ENCODE data around the gene TTI1. TPM values are rescaled to one million over a fixed set of nuclear protein-coding genes. Genes with fewer than 3 reads are reported as not detected.

TTI1 gene
- total RNA-seq, result 10 to 100 TPM in 3 of 4 donors, 1 to 10 TPM in 1; 5.1 to 14.7 (median 10.5) TPM

- peak in 3 of 4 donors; percentile 58 to 61 (median 59) for TF ChIP-seq POLR2A (IDR thresholded peaks at IDR 0.05)
- TF ChIP-seq CTCF (IDR thresholded peaks at IDR 0.05), result peak in 3 of 6 experiments; percentile 3 to 13 (median 6)
- Histone ChIP-seq H3K4me1 (peaks cover 21 to 66% (median 40%) of the 10 kb centered on the region in 3 donors), H3K27ac (peak within 1 kb of the TSS; percentile 93 to 99 (median 98)), H3K36me3 (peaks cover 0 to 13% (median 0%) of the 10 kb centered on the region in 3 donors), H3K4me3 (peak within 1 kb of the TSS; percentile 76 to 96 (median 92)), H3K9me3 (no peaks in the 10 kb centered on the region), H3K27me3 (no peaks in the 10 kb centered on the region)
- peak; percentile 31 for DNase-seq
- 0% methylated on average over 6 to 7 of the region's 69 CpGs for WGBS, 2 donors
- intact Hi-C loops (cut with DNase I), result no loop called here
Observed at GRCh38 chr20:38033330-38034107, at the start of gene TTI1, which contains the start of gene RPRD1B. TTI1 (minus strand) TSS chr20:38033456; CDS start chr20:38013816, 19,640 bp downstream. RPRD1B (plus strand) TSS chr20:38033746; CDS start chr20:38033948, 202 bp downstream.

GRCh38 chr20:38082894-38083293 lies 49.6 kb upstream of the TTI1 start:
- peak overlapping the region in 2 of 4 donors; percentile 59 to 73 for H3K27ac ChIP-seq
- no peaks in the 10 kb centered on the region for H3K27me3 ChIP-seq
- intact Hi-C loops (cut with DNase I), result no loop called here
- H3K4me1 ChIP-seq, result peaks cover 0 to 39% (median 0%) of the 10 kb centered on the region in 3 donors
- H3K4me3 ChIP-seq, result no peak overlapping the region
- peaks cover 0 to 89% (median 7%) of the 10 kb centered on the region in 3 donors for H3K36me3 ChIP-seq
- DNase-seq, result no peak
- no peaks in the 10 kb centered on the region for H3K9me3 ChIP-seq
- TF ChIP-seq POLR2A (IDR thresholded peaks at IDR 0.05) (no peak), CTCF (IDR thresholded peaks at IDR 0.05) (no peak)

- Histone ChIP-seq H3K27ac (peak overlapping the region in 2 of 4 donors; percentile 59 to 73), H3K4me1 (peaks cover 0 to 39% (median 0%) of the 10 kb centered on the region in 3 donors), H3K27me3 (no peaks in the 10 kb centered on the region), H3K4me3 (no peak overlapping the region), H3K9me3 (no peaks in the 10 kb centered on the region), H3K36me3 (peaks cover 0 to 88% (median 4%) of the 10 kb centered on the region in 3 donors)
- DNase-seq, result no peak
- 62 to 67% methylated on average over 3 of the region's 3 CpGs for WGBS, 2 donors
- intact Hi-C loops (cut with DNase I), result no loop called here
- TF ChIP-seq CTCF (IDR thresholded peaks at IDR 0.05), result no peak
- no peak for TF ChIP-seq POLR2A (IDR thresholded peaks at IDR 0.05)
Observed at GRCh38 chr20:38081575-38081974, 48.3 kb upstream of the TTI1 start.

- intact Hi-C loops (cut with DNase I), result loop anchor here (10.0 kb wide), 1 partner anchor 85 kb away; the partner anchor contains the start of gene TGM2
- no peaks in the 10 kb centered on the region for H3K9me3 ChIP-seq
- H3K36me3 ChIP-seq, result peaks cover 0 to 84% (median 0%) of the 10 kb centered on the region in 3 donors
- H3K4me3 ChIP-seq, result no peak overlapping the region
- no peak overlapping the region for H3K27ac ChIP-seq
- DNase-seq, result no peak
- H3K27me3 ChIP-seq, result no peaks in the 10 kb centered on the region
- WGBS, 2 donors, result 92 to 95% methylated on average over 3 of the region's 3 CpGs
- H3K4me1 ChIP-seq, result peaks cover 0 to 46% (median 0%) of the 10 kb centered on the region in 3 donors
- TF ChIP-seq CTCF (IDR thresholded peaks at IDR 0.05) (no peak), POLR2A (IDR thresholded peaks at IDR 0.05) (no peak)
Observed at GRCh38 chr20:38079353-38079752, 46.1 kb upstream of the TTI1 start.

- intact Hi-C loops (cut with DNase I), result loop anchor here (10.0 kb wide), 1 partner anchor 87 kb away; the partner anchor contains the start of gene TGM2
- TF ChIP-seq CTCF (IDR thresholded peaks at IDR 0.05), result no peak
- no peak for TF ChIP-seq POLR2A (IDR thresholded peaks at IDR 0.05)
- Histone ChIP-seq H3K4me1 (peaks cover 0 to 48% (median 4%) of the 10 kb centered on the region in 3 donors), H3K9me3 (no peaks in the 10 kb centered on the region), H3K4me3 (no peak overlapping the region), H3K36me3 (peaks cover 0 to 78% (median 0%) of the 10 kb centered on the region in 3 donors), H3K27me3 (no peaks in the 10 kb centered on the region), H3K27ac (peak overlapping the region in 2 of 4 donors; percentile 16 to 36)
- WGBS, 2 donors, result 68 to 84% methylated on average over 2 of the region's 2 CpGs
- no peak for DNase-seq
Observed at GRCh38 chr20:38078084-38078483, 44.8 kb upstream of the TTI1 start.
